Activated CD4-positive, alpha-beta T cell treated with anti-CD3 and anti-CD28 coated beads for 24 hours (primary cell): Measurements from ENCODE around the gene RNU7-1.

Experiments
- DNase-seq, 2 donors: peaks; one replicate each; pipeline ENCODE4 v3.0.0-alpha.2; 2020; ENCODE audit warnings: low read depth in 2 of 2

The RNU7-1 gene

GRCh38 chr12:6953442-6954315 is 10.1 kb downstream of the RNU7-1 start:
- peak in 1 of 2 donors; percentile 75 for DNase-seq

GRCh38 chr12:6954316-6955107 is 10.9 kb downstream of the RNU7-1 start:
- DNase-seq: no peak

- DNase-seq: no peak
Measured at GRCh38 chr12:6955108-6956020, 11.7 kb downstream of the RNU7-1 start.

- no peak for DNase-seq
Measured at GRCh38 chr12:6956021-6956727, 12.6 kb downstream of the RNU7-1 start.

GRCh38 chr12:6957151-6957701 is 13.6 kb downstream of the RNU7-1 start:
- DNase-seq: no peak

GRCh38 chr12:6957741-6958608 is 14.4 kb downstream of the RNU7-1 start:
- DNase-seq: no peak

GRCh38 chr12:6958609-6959057 is 15.0 kb downstream of the RNU7-1 start:
- no peak for DNase-seq

GRCh38 chr12:6959058-6959804 is 15.6 kb downstream of the RNU7-1 start:
- DNase-seq: no peak

GRCh38 chr12:6959805-6960592 is 16.4 kb downstream of the RNU7-1 start:
- DNase-seq: no peak

- no peak for DNase-seq
Measured at GRCh38 chr12:6960593-6961277, 17.1 kb downstream of the RNU7-1 start.

GRCh38 chr12:6961278-6961694 is 17.7 kb downstream of the RNU7-1 start:
- peak; percentile 86 to 89 for DNase-seq

GRCh38 chr12:6961695-6962284 is 18.2 kb downstream of the RNU7-1 start:
- no peak for DNase-seq

- no peak for DNase-seq
Measured at GRCh38 chr12:6962285-6963015, 18.8 kb downstream of the RNU7-1 start.

GRCh38 chr12:6963016-6963731 is 19.6 kb downstream of the RNU7-1 start:
- no peak for DNase-seq

- DNase-seq: no peak
Measured at GRCh38 chr12:6963791-6964413, 20.3 kb downstream of the RNU7-1 start.
